ENCODE measurements around the gene DRAXIN.

Gene DRAXIN

GRCh38 chr1:11701981-11702803 lies 10.7 kb downstream of the DRAXIN start (continued):
- TF ChIP-seq EGR2 (tag by site-specific recombination; IDR thresholded peaks at IDR 0.05; ENCODE audit: low read depth): peak; percentile 99
- TF ChIP-seq ZNF426 (tag by site-specific recombination; IDR thresholded peaks at IDR 0.05): no peak
- TF ChIP-seq ZNF114 (tag by site-specific recombination; IDR thresholded peaks at IDR 0.05): 0 out of 2 replicates have a peak, but pooled peaks have one; percentile 16
- peak; percentile 60 for TF ChIP-seq SCRT2 (tag by site-specific recombination; IDR thresholded peaks at IDR 0.05)
- TF ChIP-seq ZNF341 (tag by site-specific recombination; IDR thresholded peaks at IDR 0.05; ENCODE audit: low read depth): no peak
- TF ChIP-seq PBX3 (CRISPR knock-in tag; IDR thresholded peaks at IDR 0.05): no peak
- no peak for TF ChIP-seq ZNF510 (tag by site-specific recombination; IDR thresholded peaks at IDR 0.05; ENCODE audit: insufficient replicate concordance)
- TF ChIP-seq ZNF248 (tag by site-specific recombination; IDR thresholded peaks at IDR 0.05): peak; percentile 12; the same call in 1 of the 2 replicates
- peak; percentile 99 for TF ChIP-seq ZFHX2 (tag by site-specific recombination; conservative IDR thresholded peaks at IDR 0.05)
- no peak for TF ChIP-seq ZNF354C (tag by site-specific recombination; IDR thresholded peaks at IDR 0.05; ENCODE audit: borderline replicate concordance, low read depth)
- no peak for TF ChIP-seq YY1 (tag by site-specific recombination; IDR thresholded peaks at IDR 0.05)

- no peaks in the 10 kb centered on the region for H3K36me3 ChIP-seq (ENCODE audit: control insufficient read depth in 2 of 2, insufficient read depth in 1 of 2, low read length in 2 of 2)
- ChIA-PET CTCF (interaction anchor here (0.6 kb wide), 1 partner anchor 15 kb away, joined by 3 read pairs; no protein-coding TSS in a partner anchor), POLR2A (no interaction called here)
- no peak overlapping the region for H3K4me3 ChIP-seq (ENCODE audit: low read depth, low read length)
- H3K4me1 ChIP-seq (ENCODE audit: control insufficient read depth, insufficient read depth, low read length): peaks cover 4% of the 10 kb centered on the region; the same call in 1 of the 2 replicates
- TF ChIP-seq ZNF600 (tag by site-specific recombination; IDR thresholded peaks at IDR 0.05) (peak; percentile 74), ZNF16 (tag by site-specific recombination; IDR thresholded peaks at IDR 0.05; ENCODE audit: low read depth) (peak; percentile 66; the same call in 1 of the 2 replicates), EGR2 (tag by site-specific recombination; IDR thresholded peaks at IDR 0.05; ENCODE audit: low read depth) (0 out of 2 replicates have a peak, but pooled peaks have one; percentile 55), ZBTB26 (tag by site-specific recombination; optimal IDR thresholded peaks at IDR 0.05) (no peak)
- no peaks in the 10 kb centered on the region for H3K9me3 ChIP-seq (ENCODE audit: control insufficient read depth, insufficient read depth, low read depth, low read length)
- H3K27ac ChIP-seq (ENCODE audit: extremely low read depth, low read depth, low read length): no peak overlapping the region
Measured at GRCh38 chr1:11703357-11704193, 12.1 kb downstream of the DRAXIN start.

GRCh38 chr1:11704194-11704529 lies 12.7 kb downstream of the DRAXIN start:
- no peak overlapping the region for H3K4me3 ChIP-seq (ENCODE audit: low read depth, low read length)
- no peaks in the 10 kb centered on the region for H3K9me3 ChIP-seq (ENCODE audit: control insufficient read depth, insufficient read depth, low read depth, low read length)
- peaks cover 4% of the 10 kb centered on the region; the same call in 1 of the 2 replicates for H3K4me1 ChIP-seq (ENCODE audit: control insufficient read depth, insufficient read depth, low read length)
- H3K27ac ChIP-seq (ENCODE audit: extremely low read depth, low read depth, low read length): no peak overlapping the region
- POLR2A ChIA-PET: no interaction called here
- CTCF ChIA-PET: interaction anchor here (1.2 to 1.4 kb wide), 2 partner anchors 16 to 18 kb away, joined by 4 to 9 read pairs; no protein-coding TSS in a partner anchor
- no peaks in the 10 kb centered on the region for H3K36me3 ChIP-seq (ENCODE audit: control insufficient read depth in 2 of 2, insufficient read depth in 1 of 2, low read length in 2 of 2)
- TF ChIP-seq ZNF488 (tag by site-specific recombination; IDR thresholded peaks at IDR 0.05) (no peak), ZNF121 (tag by site-specific recombination; IDR thresholded peaks at IDR 0.05) (no peak), ZNF558 (tag by site-specific recombination; IDR thresholded peaks at IDR 0.05) (no peak), ZNF701 (tag by site-specific recombination; IDR thresholded peaks at IDR 0.05) (no peak), ZNF580 (tag by site-specific recombination; IDR thresholded peaks at IDR 0.05) (no peak)

Measured in HEK293 (cell line).